ENCODE data around the gene CWC22.

DNA sequence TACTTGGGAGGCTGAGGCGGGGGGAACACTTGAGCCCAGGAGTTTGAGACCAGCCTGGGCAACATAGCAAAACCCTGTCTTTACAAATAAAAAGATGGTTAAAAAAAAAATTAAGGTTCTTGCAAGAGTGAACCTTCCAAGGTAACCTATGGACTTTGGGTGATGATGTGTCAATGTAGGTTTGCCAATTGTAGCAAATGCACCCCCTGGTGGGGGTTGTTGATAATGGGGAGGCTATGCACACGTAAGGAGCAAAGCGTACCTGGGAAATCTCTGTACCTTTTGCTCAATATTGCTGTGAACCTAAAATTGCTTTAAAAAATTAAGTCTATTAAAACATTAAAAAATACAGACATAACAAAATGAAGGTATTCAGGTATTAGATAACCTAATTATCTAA is 70.4 kb downstream of the CWC22 start:
- TF ChIP-seq EZH2 (IDR thresholded peaks at IDR 0.05; ENCODE audit: insufficient read depth, poor library complexity, severe bottlenecking), result no peak
- no peak for TF ChIP-seq EZH2phosphoT487 (IDR thresholded peaks at IDR 0.05; ENCODE audit: insufficient read depth, low read depth)

All from GM23248 (cell line).